A172 (cell line): ENCODE results near the gene MTSS2. TPM values are rescaled to one million over a fixed set of nuclear protein-coding genes. Genes with fewer than 3 reads are reported as not detected.

Experiments used
- DNase-seq: peaks from one replicate; pipeline ENCODE4 v3.0.0-alpha.2; 2015; ENCODE audit warnings: low spot score
- total RNA-seq: library from RNA; depleted of rRNA; stranded (reverse); fragments of >200 nt; shearing (Covaris generic); gene quantifications from 2 replicates; pipeline ENCODE4 v1.2.3, GENCODE V29; 2014

MTSS2 gene
- total RNA-seq, 1 experiment from 2014 or later = 74.1 TPM

DNA sequence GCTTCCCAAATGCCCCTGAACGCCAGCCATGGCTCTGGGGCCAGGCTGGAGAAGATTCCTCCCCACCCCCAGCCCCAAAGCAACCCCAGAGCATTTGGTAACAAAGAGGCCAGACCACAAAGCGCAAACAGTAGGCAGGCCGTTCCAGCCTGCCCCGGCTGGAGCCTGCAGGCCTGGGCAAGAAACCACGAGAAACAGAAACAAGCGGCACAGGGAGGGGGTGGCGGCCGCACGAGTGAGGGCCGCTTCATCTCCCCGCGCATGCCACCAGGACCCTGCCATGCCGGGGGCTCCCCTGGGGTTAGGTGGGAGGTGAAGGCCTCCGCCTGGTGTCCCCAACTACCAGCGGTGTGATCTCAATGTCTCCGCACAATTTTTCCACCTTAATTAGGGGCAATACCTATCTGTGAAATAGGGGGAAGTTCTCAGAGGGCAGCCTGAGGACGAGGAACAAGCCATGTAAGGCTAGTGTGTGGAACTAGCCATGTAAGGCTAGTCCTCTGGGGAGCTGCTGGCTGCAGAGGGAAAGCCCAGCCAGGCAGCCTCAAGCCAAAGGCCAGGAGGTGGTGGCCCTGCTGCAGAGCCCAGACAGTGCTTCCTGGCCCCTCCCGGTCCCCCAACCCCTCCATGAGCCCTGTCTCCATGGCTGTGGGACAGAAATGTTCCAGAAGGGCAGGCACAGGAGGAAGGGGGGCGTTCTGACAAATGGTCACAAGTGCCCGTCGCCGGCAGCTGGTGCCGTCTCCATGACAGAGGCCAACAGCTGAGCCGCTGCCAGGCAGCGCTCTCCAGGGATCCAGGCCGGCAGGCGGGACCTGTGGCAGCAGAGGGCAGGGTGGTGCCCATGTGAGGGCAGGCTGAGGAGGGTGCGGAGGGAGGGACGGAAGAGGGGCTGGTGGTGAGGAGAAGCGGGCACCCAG, 14.5 kb upstream of the MTSS2 start:
- DNase-seq = peak; percentile 70

DNA sequence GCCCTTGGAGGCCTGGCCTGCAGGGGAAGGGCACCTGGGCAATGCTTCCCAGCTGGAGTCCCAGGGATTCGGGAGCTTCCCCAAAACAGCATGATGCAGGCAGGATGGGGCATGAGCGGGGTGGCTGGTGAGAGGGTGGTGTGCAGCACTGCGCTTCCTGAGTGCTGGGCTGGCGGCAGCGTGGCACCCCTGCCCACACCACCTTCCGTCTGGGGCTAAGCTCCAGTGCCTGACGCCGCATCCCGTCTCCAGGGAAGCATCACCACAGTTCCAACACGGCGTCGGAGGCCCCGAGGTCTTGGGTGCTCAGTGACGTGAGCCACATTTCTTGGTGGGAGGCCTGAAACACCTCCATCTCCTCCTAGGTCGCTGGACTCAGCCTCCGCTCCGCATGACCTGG, 13.8 kb upstream of the MTSS2 start:
- DNase-seq = no peak

DNA sequence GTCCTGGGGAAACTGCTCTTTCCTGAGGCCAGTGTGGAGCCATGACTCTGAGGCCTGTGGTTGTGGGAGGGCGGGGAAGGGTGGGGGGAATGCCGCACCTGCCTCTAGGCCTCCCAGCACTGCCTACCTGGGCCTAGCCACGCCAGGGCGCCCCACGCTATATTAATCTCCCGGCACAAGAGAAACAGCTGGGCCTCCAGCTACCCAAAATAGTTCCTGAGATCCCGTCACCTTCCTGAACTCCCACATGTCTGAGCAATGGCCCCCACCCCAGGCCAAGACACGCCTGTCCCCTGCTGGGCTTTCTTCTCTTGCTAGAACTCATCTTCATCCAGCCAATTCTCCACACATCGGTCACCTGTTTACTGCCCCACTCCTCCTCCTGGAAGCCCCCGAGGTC, 13.0 kb upstream of the MTSS2 start:
- DNase-seq = no peak

DNA sequence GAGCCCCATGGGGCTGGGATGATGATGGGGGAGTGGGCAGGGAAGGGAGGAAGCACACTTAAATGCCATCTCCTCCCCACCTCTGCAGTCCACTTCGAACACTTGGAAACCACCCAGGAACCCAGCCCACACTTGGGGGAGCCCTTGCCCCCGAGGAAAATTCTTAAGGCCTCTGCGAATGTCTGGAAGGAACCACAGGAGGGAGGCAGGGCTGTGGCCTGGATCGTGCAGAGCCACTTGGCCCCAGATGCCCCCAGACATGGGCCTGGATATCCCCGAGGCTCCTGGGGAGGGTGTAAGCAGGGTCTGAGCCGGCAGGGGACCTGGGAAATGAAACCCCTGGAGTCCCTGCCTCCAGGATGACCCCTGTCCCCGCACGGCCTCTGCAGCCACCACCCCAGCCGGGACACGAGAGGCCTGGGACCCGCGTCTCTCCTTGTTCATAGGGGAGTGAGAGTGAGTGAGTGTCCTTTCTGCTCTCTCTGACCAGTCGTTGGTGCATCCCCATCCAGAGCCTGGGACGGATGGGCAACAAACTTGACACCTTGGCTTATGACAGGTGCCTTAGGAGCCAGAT, 11.8 kb upstream of the MTSS2 start:
- peak; percentile 80 for DNase-seq

- DNase-seq = peak; percentile 74
Observed at GRCh38 chr16:70696952-70697593, 11.2 kb upstream of the MTSS2 start.

- no peak for DNase-seq
Observed at GRCh38 chr16:70696355-70696754, 10.5 kb upstream of the MTSS2 start.

- DNase-seq = peak; percentile 87
Observed at GRCh38 chr16:70695331-70696070, 9.6 kb upstream of the MTSS2 start.

DNA sequence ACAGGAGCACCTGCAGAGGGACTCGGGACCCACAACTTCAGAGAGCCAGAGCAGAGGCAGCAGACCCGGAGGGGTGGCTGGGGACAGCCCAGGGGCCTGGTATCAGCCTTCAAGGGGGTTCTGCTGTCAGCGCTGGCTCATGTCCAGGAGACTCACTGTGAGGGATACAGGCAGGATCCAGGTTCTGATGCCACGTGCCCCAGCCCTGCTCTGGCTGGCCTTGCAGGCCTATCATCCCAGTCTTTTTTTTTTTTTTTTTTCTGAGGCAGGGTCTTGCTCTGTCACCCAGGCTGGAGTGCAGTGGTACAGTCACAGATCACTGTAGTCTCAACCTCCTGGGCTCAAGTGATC, 9.0 kb upstream of the MTSS2 start:
- no peak for DNase-seq

- DNase-seq = peak; percentile 99
Observed at GRCh38 chr16:70694088-70694867, 8.4 kb upstream of the MTSS2 start.

- DNase-seq = peak; percentile 80
Observed at GRCh38 chr16:70692873-70693671, 7.2 kb upstream of the MTSS2 start.

- no peak for DNase-seq
Observed at GRCh38 chr16:70692130-70692872, 6.4 kb upstream of the MTSS2 start.

GRCh38 chr16:70691223-70692129, 5.6 kb upstream of the MTSS2 start:
- peak; percentile 99 for DNase-seq

- peak; percentile 55 for DNase-seq
Observed at GRCh38 chr16:70689970-70690891, 4.4 kb upstream of the MTSS2 start.

GRCh38 chr16:70689035-70689969, 3.4 kb upstream of the MTSS2 start:
- peak; percentile 56 for DNase-seq

DNA sequence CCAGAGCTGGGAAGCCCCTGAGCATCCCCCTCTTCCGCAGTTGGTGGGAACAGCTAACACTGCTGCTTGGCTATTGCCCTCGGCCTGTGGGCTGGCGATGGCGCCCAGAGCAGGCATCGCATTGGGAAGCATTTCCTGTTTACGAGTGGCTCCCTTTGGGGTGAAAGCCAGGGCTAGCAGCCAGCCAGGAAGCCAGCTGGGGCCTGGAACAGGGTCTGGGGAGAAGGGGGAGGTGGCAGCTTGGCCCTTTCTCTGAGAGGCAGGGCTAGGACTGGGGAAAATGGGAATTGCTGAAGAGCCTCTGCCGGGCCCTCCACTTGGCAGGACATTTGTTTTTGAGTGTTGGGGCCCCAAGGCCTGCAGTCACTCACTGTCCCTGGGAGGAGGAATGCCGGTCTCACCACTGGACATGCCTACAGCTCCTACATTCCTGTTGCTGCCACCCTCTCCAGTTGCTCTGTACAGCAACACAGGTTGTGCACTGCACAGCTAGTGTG, 2.4 kb upstream of the MTSS2 start:
- DNase-seq = peak; percentile 68

DNA sequence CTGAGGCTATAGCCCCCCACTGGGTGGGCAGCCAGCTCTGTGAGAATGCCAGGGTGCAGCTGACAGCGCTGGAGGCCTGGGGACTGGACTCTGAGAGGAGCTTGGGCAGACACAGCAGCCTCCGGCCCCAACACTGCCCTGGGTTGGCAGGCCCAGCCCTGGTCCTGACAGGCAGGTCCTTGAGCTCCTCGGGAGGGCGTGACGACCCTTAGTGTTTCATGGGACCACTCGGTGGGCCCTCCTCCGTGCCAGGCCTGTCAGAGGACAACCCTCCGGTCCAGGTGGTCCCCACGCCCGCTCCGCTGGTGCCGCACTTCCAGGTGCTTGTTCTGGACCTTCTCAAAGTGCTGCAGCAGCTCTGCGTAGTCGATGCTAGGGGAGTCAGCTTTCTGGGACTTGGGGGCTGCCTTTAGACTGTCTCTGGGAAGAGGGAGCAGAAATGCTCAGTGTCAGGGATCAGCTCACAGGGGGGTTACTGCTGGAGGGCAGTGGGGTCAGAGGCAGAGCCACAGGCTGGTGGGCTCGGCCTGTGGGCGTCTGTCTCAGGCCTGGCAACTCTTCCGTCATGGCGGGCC, 1.9 kb upstream of the MTSS2 start:
- no peak for DNase-seq
